GF-D8 (cell line): Measurements from ENCODE around the gene MEP1A.
"Not testable (repeated sequence)": the region's sequence is repeated elsewhere in the genome, so short reads cannot be mapped to it uniquely, and the experiment has no call there.

Source experiments
- DNase-seq: peaks from one replicate; lab custom pipeline; 2025; lab: John Stamatoyannopoulos, UW

The MEP1A gene

DNA sequence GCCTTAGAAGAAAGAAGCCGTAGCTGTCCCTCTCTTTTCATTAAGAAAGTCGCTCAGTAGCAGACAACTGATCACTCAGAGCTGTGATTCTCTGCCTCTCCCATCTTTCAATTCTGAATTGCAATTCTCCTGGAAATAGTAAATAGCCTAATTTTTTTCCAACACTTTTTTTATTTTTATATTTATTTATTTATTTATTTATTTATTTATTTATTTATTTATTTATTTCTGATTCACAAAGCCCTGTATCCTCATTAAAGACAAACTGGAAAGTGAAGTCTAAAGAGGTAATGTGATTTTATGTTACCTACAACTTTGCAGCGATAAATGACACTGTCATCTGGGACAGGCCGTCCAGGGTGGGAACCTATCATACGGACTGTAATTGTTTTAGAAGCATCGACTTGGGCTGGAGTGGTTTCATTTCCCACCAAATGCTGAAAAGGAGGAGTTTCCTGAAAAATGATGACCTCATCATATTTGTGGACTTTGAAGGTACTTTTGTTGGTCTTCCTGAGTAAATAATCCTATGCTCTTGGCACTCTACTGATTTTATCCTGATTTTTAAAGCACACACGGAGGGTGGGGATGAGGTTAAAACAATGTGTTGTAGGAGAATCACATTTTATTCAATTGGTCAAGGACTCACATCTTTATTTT, 41.2 kb downstream of the MEP1A start:
- DNase-seq: not testable (repeated sequence)

DNA sequence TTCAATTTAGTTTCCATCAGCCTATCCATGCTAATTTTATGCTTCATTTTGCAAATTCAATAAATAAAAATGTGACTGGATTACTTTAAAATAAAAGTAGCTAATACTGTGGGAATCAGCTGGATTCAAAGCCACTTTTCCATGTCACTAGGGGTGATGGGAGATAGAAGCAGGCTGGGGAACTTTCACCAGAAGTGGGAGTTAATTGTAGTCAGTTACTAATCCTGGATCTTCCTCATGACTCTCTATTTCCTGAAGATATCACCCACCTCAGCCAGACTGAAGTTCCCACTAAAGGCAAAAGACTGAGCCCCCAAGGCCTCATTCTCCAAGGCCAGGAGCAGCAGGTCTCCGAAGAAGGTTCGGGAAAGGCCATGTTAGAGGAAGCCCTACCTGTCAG, 41.8 kb downstream of the MEP1A start:
- not testable (repeated sequence) for DNase-seq

DNA sequence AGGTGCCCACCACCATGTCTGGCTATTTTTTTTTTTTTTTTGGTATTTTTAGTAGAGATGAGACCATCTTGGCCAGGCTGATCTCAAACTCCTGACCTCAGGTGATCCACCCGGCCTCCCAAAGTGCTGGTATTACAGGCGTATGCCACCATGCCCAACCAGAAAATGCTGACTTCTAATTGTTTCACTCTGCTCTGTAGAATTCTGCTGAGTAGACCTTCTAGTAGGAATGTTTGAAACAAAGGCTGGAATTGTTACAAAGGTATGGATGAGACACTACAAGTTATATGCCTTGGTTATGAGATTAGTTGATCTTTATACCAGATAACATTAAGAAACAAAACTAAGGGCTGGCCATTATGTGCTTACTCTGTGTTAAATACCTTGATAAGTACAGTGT, 44.8 kb downstream of the MEP1A start:
- no peak for DNase-seq

DNA sequence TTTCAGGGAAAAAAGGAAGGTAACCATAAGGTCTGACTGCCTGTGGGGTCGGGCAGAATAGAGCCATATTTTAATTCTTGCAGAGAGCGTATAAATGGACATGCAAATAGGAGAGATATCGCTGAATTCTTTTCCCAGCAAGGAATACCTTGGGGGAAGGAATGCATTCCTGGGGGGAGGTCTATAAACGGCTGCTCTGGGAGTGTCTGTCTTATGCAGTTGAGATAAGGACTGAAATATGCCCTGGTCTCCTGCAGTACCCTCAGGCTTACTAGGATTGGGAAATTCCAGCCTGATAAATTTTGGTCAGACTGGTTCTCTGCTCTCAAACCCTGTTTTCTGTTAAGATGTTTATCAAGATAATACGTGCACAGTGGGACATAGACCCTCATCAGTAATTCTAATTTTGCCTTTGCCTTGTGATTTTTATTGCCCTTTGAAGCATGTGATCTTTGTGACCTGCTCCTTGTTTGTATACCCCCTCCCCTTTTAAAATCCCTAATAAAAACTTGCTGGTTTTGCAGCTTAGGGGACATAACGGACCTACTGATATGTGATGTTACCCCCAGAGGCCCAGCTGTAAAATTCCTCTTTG, 49.2 kb downstream of the MEP1A start:
- DNase-seq: not testable (repeated sequence)

DNA sequence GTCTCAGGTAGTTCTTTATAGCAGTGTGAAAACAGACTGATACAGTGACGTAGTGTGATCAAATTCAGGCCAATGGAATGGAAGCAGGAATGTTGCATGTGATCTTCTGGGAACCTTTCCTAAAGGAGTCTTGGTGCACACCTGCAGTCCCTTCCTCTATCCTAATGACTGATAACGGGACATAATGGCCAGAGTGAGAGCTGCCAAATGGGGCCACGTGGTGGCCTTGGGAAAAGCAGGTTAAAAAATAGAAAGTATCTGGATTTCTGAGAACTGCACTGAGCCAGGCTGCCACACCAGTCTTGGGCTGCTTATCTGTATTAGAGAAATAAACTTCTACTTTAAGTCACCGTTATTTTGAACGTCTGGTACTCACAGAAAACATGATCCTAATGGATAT, 51.9 kb downstream of the MEP1A start:
- no peak for DNase-seq

DNA sequence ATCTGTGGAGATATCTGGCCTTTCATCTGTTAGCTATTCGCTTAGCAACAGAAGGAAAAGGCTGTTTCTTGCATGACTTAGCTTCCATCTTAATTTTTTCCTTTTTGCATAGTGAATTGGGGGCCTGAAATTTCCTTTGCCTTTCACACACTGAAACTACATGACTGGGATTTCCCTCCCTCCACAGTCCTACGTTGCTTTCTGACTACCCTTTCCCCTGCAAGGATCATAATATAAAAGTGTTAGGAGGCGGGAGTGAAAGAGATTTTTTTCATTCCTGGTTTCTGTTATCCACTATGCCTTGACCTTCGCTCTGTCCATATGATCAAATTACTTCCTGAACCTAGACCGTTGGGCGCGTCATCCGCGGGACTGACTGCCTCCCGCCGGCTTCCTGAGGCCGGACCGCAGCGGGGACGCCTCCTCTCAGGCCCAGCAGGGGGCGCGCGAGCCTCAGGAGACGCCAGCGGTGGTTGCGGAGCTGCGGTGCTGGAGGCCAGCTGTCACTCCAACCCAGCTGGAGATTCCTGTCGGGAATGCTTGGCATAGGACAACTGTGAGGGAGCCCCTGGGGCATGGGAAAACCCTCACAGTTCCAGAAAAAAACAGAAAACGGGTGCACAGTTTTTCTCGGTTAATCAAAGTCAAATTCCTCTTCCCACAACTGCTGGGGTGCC, 55.6 kb downstream of the MEP1A start:
- DNase-seq: no peak

DNA sequence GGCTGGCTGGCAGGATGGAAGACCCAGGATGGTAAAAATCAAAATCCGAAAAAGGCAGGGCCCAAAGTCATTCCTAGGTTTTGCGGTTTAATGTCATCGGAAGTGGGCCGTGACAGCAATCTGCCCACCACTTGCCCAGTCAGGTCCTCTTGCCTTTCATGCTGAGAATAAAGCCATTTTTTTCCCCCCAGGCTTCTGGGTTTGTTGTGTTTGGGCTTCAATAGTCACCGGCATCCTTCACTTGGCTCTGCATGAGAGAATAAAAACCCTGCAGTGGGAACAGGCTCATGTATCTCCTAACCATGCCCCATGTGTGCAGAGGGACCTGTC, 56.1 kb downstream of the MEP1A start:
- DNase-seq: no peak

DNA sequence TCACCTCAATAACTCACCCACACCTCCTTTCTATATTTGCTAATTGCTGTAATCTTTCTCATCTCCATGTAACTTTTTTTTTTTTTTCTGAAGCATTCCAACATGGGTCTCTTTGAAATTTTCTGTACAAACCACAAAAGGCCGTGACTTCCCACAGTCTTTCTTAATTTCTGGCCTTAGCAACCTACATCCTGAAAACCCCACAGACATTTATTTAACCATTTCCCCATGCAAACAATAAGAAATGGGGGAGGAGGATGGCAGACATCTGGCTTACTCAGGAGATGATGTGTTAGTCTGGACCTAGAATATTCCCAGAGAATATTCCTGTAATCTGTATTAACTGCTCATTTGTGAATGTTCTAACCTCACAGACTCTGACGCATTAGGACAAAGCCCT, 57.6 kb downstream of the MEP1A start:
- no peak for DNase-seq

DNA sequence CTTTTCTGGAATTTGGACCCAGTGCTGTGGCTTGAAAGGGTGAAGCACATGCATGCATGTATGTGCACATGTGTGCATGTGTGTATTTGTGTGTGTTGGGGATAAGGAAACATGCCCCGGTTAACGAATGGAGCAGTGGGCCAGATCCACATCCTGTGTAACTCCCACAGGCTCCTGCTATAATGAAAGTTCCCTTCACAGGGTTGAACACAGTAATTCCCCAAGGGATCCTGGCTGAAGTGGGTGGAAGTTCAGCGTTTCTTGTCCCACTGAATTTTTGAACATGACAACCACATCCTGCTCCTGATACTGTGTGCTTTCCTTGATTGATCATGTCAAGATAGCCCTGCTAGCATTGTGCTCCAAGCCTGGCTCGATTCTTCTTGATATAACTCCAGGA, 58.4 kb downstream of the MEP1A start:
- DNase-seq: not testable (repeated sequence)

DNA sequence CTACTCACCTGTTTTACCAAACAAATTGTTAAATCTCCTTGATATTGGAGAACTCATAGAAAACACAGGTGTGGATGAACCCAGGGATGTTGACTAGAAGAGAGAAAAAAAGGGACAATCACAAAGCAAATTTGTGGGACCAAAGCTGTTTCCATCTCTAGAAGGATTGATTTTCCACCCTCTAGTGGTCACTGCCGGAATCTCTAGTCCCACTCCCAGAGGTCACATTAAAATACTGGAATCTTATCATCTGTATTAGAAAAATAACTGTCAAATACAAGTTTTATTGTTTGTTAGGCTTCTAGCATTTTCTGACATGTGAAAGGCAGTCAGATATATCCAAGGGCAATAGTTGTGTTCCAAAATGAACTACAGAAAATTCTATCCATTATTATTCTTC, 62.8 kb downstream of the MEP1A start:
- not testable (repeated sequence) for DNase-seq

DNA sequence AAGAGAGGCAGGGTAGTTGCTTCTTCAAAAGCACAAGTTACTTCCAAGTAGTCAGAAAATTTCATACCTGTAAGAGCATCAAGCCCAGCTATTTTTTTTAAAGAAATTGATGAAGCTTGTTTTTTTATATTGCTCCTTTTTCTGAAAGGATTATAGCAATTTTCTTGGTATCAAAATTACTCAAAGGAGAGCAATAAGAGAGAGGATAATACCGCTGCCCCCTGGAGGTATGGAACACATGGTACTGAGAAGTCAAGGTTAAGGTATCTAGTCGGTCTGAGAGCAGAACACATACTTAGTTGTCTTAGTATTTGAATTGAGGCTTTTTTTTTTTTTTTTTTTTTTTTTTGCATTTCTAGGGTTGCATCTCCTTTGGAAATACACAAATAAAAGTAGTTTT, 69.2 kb downstream of the MEP1A start:
- DNase-seq: no peak

DNA sequence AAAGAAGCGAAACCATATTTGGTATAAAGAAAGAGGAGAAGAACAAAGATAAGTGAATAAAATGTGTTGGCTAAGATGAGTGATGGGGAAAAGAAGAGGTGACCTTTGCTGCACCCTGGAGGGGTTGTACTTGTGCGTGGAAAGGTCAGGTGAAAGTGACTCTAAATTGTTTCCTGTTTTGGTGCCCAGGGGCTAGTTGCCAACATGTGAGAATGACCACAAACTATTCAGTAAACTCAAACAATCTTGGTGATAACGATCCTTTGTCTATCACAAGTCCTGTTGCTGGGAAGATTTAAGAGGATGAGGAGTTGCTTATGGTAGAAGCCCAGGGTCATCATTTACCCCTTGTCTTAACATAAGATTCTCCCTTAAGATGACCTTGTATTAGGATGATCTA, 70.6 kb downstream of the MEP1A start:
- DNase-seq: no peak

DNA sequence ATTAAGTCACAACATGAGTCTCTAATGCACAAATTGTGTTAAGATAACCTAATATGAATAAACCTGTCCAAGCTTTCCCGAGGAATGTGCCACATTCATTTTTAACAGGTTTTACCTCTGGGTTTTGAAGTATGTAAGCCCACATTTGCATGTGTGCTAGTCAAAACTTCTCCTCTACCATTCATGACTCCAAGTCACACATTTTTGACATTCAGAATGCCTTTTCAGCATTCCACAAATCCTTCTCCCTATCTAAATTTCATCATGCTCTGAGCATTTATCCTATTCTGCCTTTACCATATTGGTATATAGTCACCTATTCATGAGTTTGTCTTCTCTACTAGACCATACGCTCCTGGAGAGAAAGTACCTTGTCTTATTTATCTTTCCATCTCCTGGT, 72.0 kb downstream of the MEP1A start:
- no peak for DNase-seq

DNA sequence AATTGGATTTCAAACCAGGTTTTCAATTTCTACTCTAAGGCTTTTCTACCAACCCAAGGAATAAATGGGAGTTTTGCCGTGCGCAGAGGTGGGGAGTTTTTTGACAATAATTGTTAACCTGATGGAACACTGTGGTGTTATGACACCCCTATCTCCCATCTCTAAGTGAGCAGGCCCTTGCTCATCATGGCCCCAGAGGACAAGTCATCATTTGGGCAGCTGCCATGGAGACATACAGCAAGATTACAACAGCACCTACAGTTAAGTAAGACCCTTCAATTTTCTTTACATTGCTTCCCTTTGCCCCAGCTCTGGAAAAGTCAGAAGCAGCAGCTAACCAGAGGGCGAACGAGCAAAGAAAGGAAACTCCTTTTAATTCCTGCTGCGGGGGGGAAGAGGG, 74.2 kb downstream of the MEP1A start:
- no peak for DNase-seq

DNA sequence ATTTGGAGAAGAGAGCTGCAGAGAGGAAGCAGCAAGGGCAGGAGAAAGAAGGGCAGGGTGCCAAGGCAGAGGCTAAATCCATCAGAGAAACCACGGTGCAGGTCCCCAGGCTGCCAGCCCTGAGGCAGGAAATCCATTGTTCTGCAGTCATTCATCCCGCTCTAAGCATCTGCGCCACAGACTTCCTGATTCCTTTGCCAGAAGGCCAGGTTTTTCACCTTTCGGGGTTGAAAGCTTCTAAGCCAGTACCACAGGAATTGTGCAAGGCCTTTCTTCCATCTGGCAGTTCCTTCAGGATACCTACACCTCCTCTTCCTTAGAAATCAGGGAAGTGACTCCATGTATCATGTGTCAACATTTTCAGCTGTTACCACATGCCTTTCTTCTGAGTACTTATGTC, 82.9 kb downstream of the MEP1A start:
- DNase-seq: no peak

DNA sequence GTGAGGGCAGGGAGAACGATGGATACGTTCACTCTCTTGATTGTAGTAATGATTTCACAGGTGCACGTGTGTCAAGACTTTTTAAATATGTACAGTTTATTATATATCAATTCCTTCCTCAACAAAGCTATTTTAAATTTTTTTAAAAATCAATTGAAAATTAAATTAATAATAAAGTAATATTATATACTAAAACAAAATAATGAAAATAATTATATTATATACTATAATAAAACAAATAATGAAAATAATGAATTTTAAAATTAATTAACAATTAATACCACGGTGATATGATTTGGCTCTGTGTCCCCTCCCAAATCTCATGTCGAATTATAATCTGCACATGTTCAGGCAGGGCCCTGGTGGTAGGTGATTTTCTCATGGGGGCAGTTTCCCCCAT, 85.8 kb downstream of the MEP1A start:
- no peak for DNase-seq

DNA sequence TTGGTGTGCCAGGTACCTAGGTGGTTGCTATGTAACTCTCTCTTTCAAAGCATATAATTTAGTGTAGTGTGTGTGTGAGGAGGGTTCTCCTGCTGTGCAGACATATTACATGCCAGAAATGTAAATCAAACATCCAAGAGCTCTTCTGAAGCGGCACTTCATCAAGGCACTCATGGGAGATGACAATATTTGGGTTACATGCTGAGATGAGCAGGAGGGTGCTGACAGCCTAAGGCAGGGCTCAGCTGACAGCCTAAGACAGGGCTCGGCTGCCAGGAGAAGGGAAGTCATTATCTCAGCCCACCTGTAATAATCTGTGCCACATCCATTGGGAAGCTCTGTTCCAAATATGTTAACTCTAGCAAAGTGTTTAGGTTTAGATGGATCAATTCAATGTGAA, 89.5 kb downstream of the MEP1A start:
- DNase-seq: no peak

DNA sequence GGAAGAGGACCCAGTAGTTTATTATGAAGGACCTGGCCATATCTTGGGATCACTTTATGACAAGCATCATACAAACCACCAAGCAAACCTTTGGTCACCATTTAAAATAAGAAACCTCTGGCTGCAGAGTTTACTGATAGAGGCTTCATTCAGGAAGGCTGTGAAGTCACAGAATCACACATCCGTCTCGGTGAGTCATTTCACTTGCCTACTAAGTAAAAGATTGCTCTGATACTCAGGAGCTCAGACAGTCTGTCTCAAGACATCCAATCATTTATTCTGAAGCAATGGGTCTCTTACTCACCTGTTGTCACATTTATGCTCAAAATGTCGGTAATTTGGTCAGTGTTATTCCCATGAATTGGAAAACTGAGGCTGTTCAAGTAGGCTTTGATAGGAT, 94.8 kb downstream of the MEP1A start:
- no peak for DNase-seq

DNA sequence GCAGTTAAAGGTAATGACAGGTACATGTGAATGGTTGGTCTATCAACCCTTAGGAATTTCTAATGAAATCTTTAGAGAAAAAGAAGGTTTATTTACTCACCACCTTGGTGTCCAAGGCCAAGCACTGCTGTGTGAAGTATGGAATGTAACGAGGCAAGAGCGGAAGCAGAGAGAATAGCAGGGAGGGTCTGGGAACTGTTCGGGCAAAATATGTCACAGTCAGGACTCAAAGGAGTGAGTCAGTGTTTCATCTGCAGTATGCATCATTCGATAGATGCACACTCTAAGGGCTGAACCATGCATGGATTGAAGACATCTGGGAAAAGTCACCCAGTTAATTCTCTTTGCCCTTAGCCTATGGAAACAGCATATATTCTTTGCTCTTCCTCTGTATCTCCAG, 95.4 kb downstream of the MEP1A start:
- DNase-seq: no peak
